Upper lobe of left lung (tissue), 4 donors: ENCODE results near the gene TREH.

ENCODE experiments used
- CTCF ChIP-seq, 6 experiments: fragments of 450-650 bp in 4 of 6; fragments of 200-600 bp in 2 of 6; sonication (generic) in 2 of 6; IDR thresholded peaks; one replicate each; pipeline ENCODE4 v1.5.1; 2016 to 2019; ENCODE audit warnings: antibody characterized with exemption in 6 of 6
- EP300 ChIP-seq, 4 donors: sonication (generic); formaldehyde crosslinking; IDR thresholded peaks; one replicate each; pipeline ENCODE4 v1.5.1; 2017; ENCODE audit warnings: antibody characterized with exemption in 4 of 4, control low read depth in 2 of 4
- POLR2A ChIP-seq, 4 donors: fragments of 450-650 bp; IDR thresholded peaks; one replicate each; pipeline ENCODE4 v1.5.1; 2016 to 2017; ENCODE audit warnings: antibody characterized with exemption in 4 of 4, mild to moderate bottlenecking in 2 of 4

GRCh38 chr11:118703563-118704106 lies 24.2 kb upstream of the TREH start:
- TF ChIP-seq CTCF (IDR thresholded peaks at IDR 0.05) (no peak), EP300 (IDR thresholded peaks at IDR 0.05) (no peak), POLR2A (IDR thresholded peaks at IDR 0.05) (no peak)
